Measurements from ENCODE around the gene FOXJ1. TPM values are rescaled to one million over a fixed set of nuclear protein-coding genes. Genes with fewer than 3 reads are reported as not detected.

FOXJ1 gene
- total and polyA plus RNA-seq, 5 donors = not detected

GRCh38 chr17:76150712-76151622 is 9.9 kb upstream of the FOXJ1 start:
- Histone ChIP-seq H3K4me3 (ENCODE audit: low read length) (no peak overlapping the region), H3K27ac (ENCODE audit: low read length) (no peak overlapping the region), H3K9me3 (ENCODE audit: control insufficient read depth, low read length) (no peaks in the 10 kb centered on the region), H3K27me3 (ENCODE audit: control insufficient read depth, insufficient read depth) (no peaks in the 10 kb centered on the region), H3K4me1 (ENCODE audit: control insufficient read depth, insufficient read depth, low read length) (no peaks in the 10 kb centered on the region)
- WGBS = 90% methylated on average over 23 of the region's 23 CpGs
- intact Hi-C loops (cut with DNase I) = no loop called here
- DNase-seq (no peak), ATAC-seq (no peak)

DNA sequence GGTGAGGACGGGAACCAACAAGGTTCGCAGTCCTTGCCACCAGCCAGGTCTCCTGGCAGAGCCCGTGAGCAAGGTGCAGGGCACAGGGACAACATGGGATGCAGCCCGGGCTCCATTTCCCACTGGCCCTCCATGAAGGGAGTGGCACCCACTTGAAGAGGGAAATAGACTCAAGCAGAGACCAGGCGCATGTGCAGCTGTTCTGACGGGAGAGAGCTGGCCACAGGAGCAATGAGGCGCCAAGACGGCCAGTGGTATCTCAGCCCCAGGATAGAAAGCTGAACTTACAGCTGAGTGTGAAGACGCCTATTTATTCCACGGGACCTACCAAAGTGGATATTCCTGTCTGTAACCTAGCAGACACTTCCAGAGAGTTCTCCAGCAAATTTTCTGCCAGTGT is 8.2 kb upstream of the FOXJ1 start:
- intact Hi-C loops (cut with DNase I) = no loop called here
- Histone ChIP-seq H3K4me3 (ENCODE audit: low read length) (no peak overlapping the region), H3K27me3 (ENCODE audit: control insufficient read depth, insufficient read depth) (no peaks in the 10 kb centered on the region), H3K9me3 (ENCODE audit: control insufficient read depth, low read length) (no peaks in the 10 kb centered on the region), H3K27ac (ENCODE audit: low read length) (no peak overlapping the region), H3K4me1 (ENCODE audit: control insufficient read depth, insufficient read depth, low read length) (no peaks in the 10 kb centered on the region)
- WGBS = 91% methylated on average over 10 of the region's 10 CpGs
- no peak for DNase-seq
- ATAC-seq = no peak

DNA sequence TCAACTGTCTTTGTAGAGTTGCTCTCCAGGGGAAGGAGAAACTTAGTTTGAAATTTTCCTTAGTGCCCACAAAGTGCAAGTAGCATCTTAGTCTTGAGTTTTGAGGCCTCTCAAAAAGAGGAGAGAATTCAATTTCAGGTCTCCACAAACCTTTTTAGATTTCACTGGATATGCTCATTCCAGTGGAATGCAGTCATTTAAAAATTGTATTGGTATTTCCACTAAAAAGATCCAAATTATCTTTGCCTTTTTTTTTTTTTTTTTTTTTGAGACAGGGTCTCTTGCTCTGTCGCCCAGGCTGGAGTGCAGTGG is 6.9 kb upstream of the FOXJ1 start:
- DNase-seq (no peak), ATAC-seq (no peak)
- no peak overlapping the region for H3K27ac ChIP-seq (ENCODE audit: low read length)
- no peaks in the 10 kb centered on the region for H3K9me3 ChIP-seq (ENCODE audit: control insufficient read depth, low read length)
- H3K27me3 ChIP-seq (ENCODE audit: control insufficient read depth, insufficient read depth) = no peaks in the 10 kb centered on the region
- intact Hi-C loops (cut with DNase I) = no loop called here
- no peaks in the 10 kb centered on the region for H3K4me1 ChIP-seq (ENCODE audit: control insufficient read depth, insufficient read depth, low read length)
- WGBS = 100% methylated on average over 1 of the region's 1 CpG
- H3K4me3 ChIP-seq (ENCODE audit: low read length) = no peak overlapping the region

- no peak for ATAC-seq
- H3K27ac ChIP-seq (ENCODE audit: low read length) = no peak overlapping the region
- no peak for DNase-seq
- H3K27me3 ChIP-seq (ENCODE audit: control insufficient read depth, insufficient read depth) = no peaks in the 10 kb centered on the region
- no peak overlapping the region for H3K4me3 ChIP-seq (ENCODE audit: low read length)
- intact Hi-C loops (cut with DNase I) = no loop called here
- H3K4me1 ChIP-seq (ENCODE audit: control insufficient read depth, insufficient read depth, low read length) = no peaks in the 10 kb centered on the region
- WGBS = 80% methylated on average over 13 of the region's 13 CpGs
- H3K9me3 ChIP-seq (ENCODE audit: control insufficient read depth, low read length) = no peaks in the 10 kb centered on the region
These were observed 6.4 kb upstream of the FOXJ1 start for GRCh38 chr17:76147211-76148014.

DNA sequence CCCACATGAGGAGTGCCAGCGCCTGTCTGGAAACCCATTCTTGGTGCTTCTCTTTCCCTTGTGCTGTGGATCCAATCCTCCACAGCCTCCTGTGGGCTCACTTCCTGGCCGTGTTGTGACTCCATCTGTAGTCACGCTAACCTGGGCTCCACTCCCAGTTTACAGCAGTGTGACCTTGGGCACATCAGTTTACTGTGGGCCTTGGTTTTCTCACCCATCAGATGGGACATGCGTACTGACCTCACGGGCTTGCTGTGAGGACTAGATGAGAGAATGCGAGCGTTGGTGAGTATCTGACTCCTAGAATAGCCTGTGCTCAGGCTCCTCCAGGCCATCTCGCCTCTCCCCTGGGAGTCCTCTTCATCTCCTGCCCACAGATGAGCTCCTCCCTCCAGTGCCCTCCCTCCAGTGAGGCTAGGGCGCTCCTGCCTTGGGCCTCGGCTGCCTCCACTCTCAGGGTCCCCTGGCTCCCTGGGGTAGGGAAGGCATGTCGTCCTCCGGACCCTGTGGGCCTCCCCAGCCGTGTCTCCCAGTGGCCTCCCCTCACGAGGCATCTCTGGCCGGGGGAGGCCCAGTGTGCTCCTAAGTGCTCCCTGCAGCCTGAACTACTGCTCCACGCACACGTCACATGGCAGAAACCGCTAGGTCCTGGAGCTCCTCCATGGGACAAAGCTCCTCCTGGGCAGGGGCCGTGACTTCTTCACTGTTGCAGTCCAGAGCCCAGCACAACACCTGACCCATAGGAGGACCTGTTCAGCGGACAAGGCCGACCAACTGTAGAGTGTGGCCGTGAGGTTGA is 5.2 kb upstream of the FOXJ1 start:
- no peak overlapping the region for H3K4me3 ChIP-seq (ENCODE audit: low read length)
- H3K4me1 ChIP-seq (ENCODE audit: control insufficient read depth, insufficient read depth, low read length) = no peaks in the 10 kb centered on the region
- H3K9me3 ChIP-seq (ENCODE audit: control insufficient read depth, low read length) = no peaks in the 10 kb centered on the region
- WGBS = 87% methylated on average over 22 of the region's 22 CpGs
- intact Hi-C loops (cut with DNase I) = no loop called here
- no peak overlapping the region for H3K27ac ChIP-seq (ENCODE audit: low read length)
- DNase-seq (peak in 1 of 3 donors; percentile 43), ATAC-seq (no peak)
- no peaks in the 10 kb centered on the region for H3K27me3 ChIP-seq (ENCODE audit: control insufficient read depth, insufficient read depth)

GRCh38 chr17:76145231-76146052 is 4.4 kb upstream of the FOXJ1 start:
- Histone ChIP-seq H3K27me3 (ENCODE audit: control insufficient read depth, insufficient read depth) (no peaks in the 10 kb centered on the region), H3K27ac (ENCODE audit: low read length) (no peak overlapping the region), H3K9me3 (ENCODE audit: control insufficient read depth, low read length) (no peaks in the 10 kb centered on the region), H3K4me3 (ENCODE audit: low read length) (no peak overlapping the region), H3K4me1 (ENCODE audit: control insufficient read depth, insufficient read depth, low read length) (no peaks in the 10 kb centered on the region)
- 61% methylated on average over 25 of the region's 25 CpGs for WGBS
- DNase-seq (no peak), ATAC-seq (no peak)
- intact Hi-C loops (cut with DNase I) = no loop called here

GRCh38 chr17:76142585-76143041 is 1.6 kb upstream of the FOXJ1 start:
- no peaks in the 10 kb centered on the region for H3K27me3 ChIP-seq (ENCODE audit: control insufficient read depth, insufficient read depth)
- intact Hi-C loops (cut with DNase I) = no loop called here
- H3K4me3 ChIP-seq (ENCODE audit: low read length) = no peak overlapping the region
- H3K9me3 ChIP-seq (ENCODE audit: control insufficient read depth, low read length) = no peaks in the 10 kb centered on the region
- no peaks in the 10 kb centered on the region for H3K4me1 ChIP-seq (ENCODE audit: control insufficient read depth, insufficient read depth, low read length)
- H3K27ac ChIP-seq (ENCODE audit: low read length) = no peak overlapping the region
- 90% methylated on average over 6 of the region's 6 CpGs for WGBS
- no peak for ATAC-seq
- no peak for DNase-seq

GRCh38 chr17:76142039-76142584 is 1.1 kb upstream of the FOXJ1 start:
- H3K9me3 ChIP-seq (ENCODE audit: control insufficient read depth, low read length) = no peaks in the 10 kb centered on the region
- no peaks in the 10 kb centered on the region for H3K4me1 ChIP-seq (ENCODE audit: control insufficient read depth, insufficient read depth, low read length)
- no peak overlapping the region for H3K4me3 ChIP-seq (ENCODE audit: low read length)
- DNase-seq = peak in 1 of 3 donors; percentile 37
- H3K27me3 ChIP-seq (ENCODE audit: control insufficient read depth, insufficient read depth) = no peaks in the 10 kb centered on the region
- intact Hi-C loops (cut with DNase I) = no loop called here
- H3K27ac ChIP-seq (ENCODE audit: low read length) = no peak overlapping the region
- ATAC-seq = no peak
- 55% methylated on average over 10 of the region's 10 CpGs for WGBS

- Histone ChIP-seq H3K4me3 (ENCODE audit: low read length) (peak overlapping the region; percentile 18), H3K4me1 (ENCODE audit: control insufficient read depth, insufficient read depth, low read length) (no peaks in the 10 kb centered on the region), H3K9me3 (ENCODE audit: control insufficient read depth, low read length) (no peaks in the 10 kb centered on the region), H3K27ac (ENCODE audit: low read length) (no peak overlapping the region), H3K27me3 (ENCODE audit: control insufficient read depth, insufficient read depth) (no peaks in the 10 kb centered on the region)
- no peak for DNase-seq
- 3% methylated on average over 24 of the region's 24 CpGs for WGBS
- no peak for ATAC-seq
- intact Hi-C loops (cut with DNase I) = no loop called here
These were observed 309 bp downstream of the FOXJ1 start for GRCh38 chr17:76140661-76141211.
